Neutrophil (primary cell): ENCODE results near the gene INPP1.

ENCODE experiments used
- H3K27ac ChIP-seq: fragments of 200-600 bp; sonication (generic); 2 replicates; pipeline ENCODE4 v1.5.1; 2016; ENCODE audit warnings: mild to moderate bottlenecking, moderate library complexity
- H3K27me3 ChIP-seq: fragments of 200-600 bp; sonication (generic); 2 replicates; pipeline ENCODE4 v1.6.0; 2016; ENCODE audit warnings: mild to moderate bottlenecking
- H3K36me3 ChIP-seq: fragments of 200-600 bp; sonication (generic); 2 replicates; pipeline ENCODE4 v1.5.1; 2017
- H3K4me1 ChIP-seq, 2 experiments: fragments of 200-600 bp in 1 of 2; sonication (generic) in 1 of 2; 1 replicate in 1 of 2; 2 replicates in 1 of 2; pipeline versions ENCODE4 v1.5.1 to v1.6.1; 2013 to 2016; ENCODE audit warnings: low read depth in 1 of 2, low read length in 1 of 2, mild to moderate bottlenecking in 1 of 2, moderate library complexity in 1 of 2; ENCODE audit not compliant: control insufficient read depth in 1 of 2, insufficient read depth in 1 of 2
- H3K4me3 ChIP-seq, 2 experiments: fragments of 200-600 bp in 1 of 2; sonication (generic) in 1 of 2; 1 replicate in 1 of 2; 2 replicates in 1 of 2; pipeline ENCODE4 v1.5.1; 2013 to 2016; ENCODE audit warnings: low read depth in 1 of 2, low read length in 1 of 2, mild to moderate bottlenecking in 1 of 2, moderate library complexity in 1 of 2
- H3K9me3 ChIP-seq: fragments of 200-600 bp; sonication (generic); 2 replicates; pipeline ENCODE4 v1.5.1; 2016
- CTCF ChIP-seq: fragments of 200-600 bp; sonication (generic); IDR thresholded peaks from 2 replicates; pipeline ENCODE4 v1.5.1; 2016; ENCODE audit warnings: antibody characterized with exemption

The INPP1 gene

GRCh38 chr2:190327867-190328572, 15.4 kb upstream of the INPP1 start:
- H3K27me3 ChIP-seq = no peaks in the 10 kb centered on the region
- H3K36me3 ChIP-seq = no peaks in the 10 kb centered on the region
- H3K27ac ChIP-seq = no peak overlapping the region
- H3K4me3 ChIP-seq = no peak overlapping the region
- H3K9me3 ChIP-seq = no peaks in the 10 kb centered on the region
- H3K4me1 ChIP-seq = no peaks in the 10 kb centered on the region
- no peak for TF ChIP-seq CTCF

- Histone ChIP-seq H3K9me3 (no peaks in the 10 kb centered on the region), H3K27ac (no peak overlapping the region), H3K4me1 (no peaks in the 10 kb centered on the region), H3K36me3 (no peaks in the 10 kb centered on the region), H3K27me3 (no peaks in the 10 kb centered on the region), H3K4me3 (no peak overlapping the region)
- TF ChIP-seq CTCF = no peak
Measured at GRCh38 chr2:190328573-190329147, 14.7 kb upstream of the INPP1 start.

- Histone ChIP-seq H3K27ac (no peak overlapping the region), H3K4me3 (no peak overlapping the region), H3K9me3 (no peaks in the 10 kb centered on the region), H3K27me3 (no peaks in the 10 kb centered on the region), H3K36me3 (no peaks in the 10 kb centered on the region), H3K4me1 (no peaks in the 10 kb centered on the region)
- TF ChIP-seq CTCF = no peak
Measured at GRCh38 chr2:190333395-190333794, 10.0 kb upstream of the INPP1 start.

GRCh38 chr2:190333928-190334327, 9.5 kb upstream of the INPP1 start:
- Histone ChIP-seq H3K9me3 (no peaks in the 10 kb centered on the region), H3K4me1 (no peaks in the 10 kb centered on the region)

GRCh38 chr2:190334479-190335224, 8.7 kb upstream of the INPP1 start:
- H3K27ac ChIP-seq = no peak overlapping the region
- no peaks in the 10 kb centered on the region for H3K9me3 ChIP-seq
- no peak overlapping the region for H3K4me3 ChIP-seq
- no peaks in the 10 kb centered on the region for H3K4me1 ChIP-seq
- H3K36me3 ChIP-seq = no peaks in the 10 kb centered on the region
- no peak for TF ChIP-seq CTCF
- H3K27me3 ChIP-seq = no peaks in the 10 kb centered on the region

More at GRCh38 chr2:190333928-190334327, 9.5 kb upstream of the INPP1 start:
- H3K27me3 ChIP-seq = no peaks in the 10 kb centered on the region
- no peak overlapping the region for H3K27ac ChIP-seq
- H3K4me3 ChIP-seq = no peak overlapping the region
- no peak for TF ChIP-seq CTCF
- H3K36me3 ChIP-seq = no peaks in the 10 kb centered on the region
